Mucosa of descending colon (tissue), 3 donors: Measurements from ENCODE around the gene PLEKHA7. TPM values are rescaled to one million over a fixed set of nuclear protein-coding genes. Genes with fewer than 3 reads are reported as not detected.

Experiments used
- ATAC-seq: fragments of 200-7000 bp; cut with Tn5 transposase; one replicate; pipeline ENCODE4 v1.9.1; 2020; ENCODE audit warnings: mild to moderate bottlenecking, moderate library complexity
- DNase-seq, 3 donors: peaks; one replicate each; pipeline ENCODE4 v3.0.0-alpha.2; 2020
- H3K36me3 ChIP-seq: fragments of 200-600 bp; one replicate; pipeline ENCODE4 v1.8.0; 2021; ENCODE audit warnings: low read depth, mild to moderate bottlenecking
- H3K4me1 ChIP-seq: fragments of 200-600 bp; one replicate; pipeline ENCODE4 v1.8.0; 2021; ENCODE audit warnings: low read depth, mild to moderate bottlenecking
- H3K4me3 ChIP-seq: fragments of 200-600 bp; one replicate; pipeline ENCODE4 v1.8.0; 2021; ENCODE audit warnings: mild to moderate bottlenecking
- H3K9me3 ChIP-seq: fragments of 200-600 bp; one replicate; pipeline ENCODE4 v1.8.0; 2021; ENCODE audit warnings: mild to moderate bottlenecking
- CTCF ChIP-seq: fragments of 200-600 bp; IDR thresholded peaks from one replicate; pipeline ENCODE4 v1.8.0; 2022; ENCODE audit warnings: antibody characterized with exemption, mild to moderate bottlenecking
- intact Hi-C, 2 donors: fragments of 100-400 bp; cut with DNase I in 1 of 2; cut with micrococcal nuclease in 1 of 2; formaldehyde crosslinking; loops; one replicate each; pipeline versions ENCODE4 v1.11.0 to v1.11.1; 2022; cut with DNase I, micrococcal nuclease
- total RNA-seq, 3 donors: library from RNA; stranded (reverse); fragmentation: NEBNext Ultra II Directional in 2 of 3; extraction: Animal tissue kit (Norgen Biotek cat#: 25700) in 2 of 3; gene quantifications; one replicate each; pipeline versions ENCODE4 v1.2.1 to v1.2.4, GENCODE V29; 2021 to 2023
- donor health status: DM: no; HTN: no; CAD: no; lungs with moderate emphysema.
- donor health status: DM: no; HTN: no; CAD: no.
- donor health status: DM: no; HTN: yes; CAD: no.

The PLEKHA7 gene
- total RNA-seq, 3 donors from 2014 or later: 67.0 to 120 (median 99.6) TPM

- Histone ChIP-seq H3K9me3 (no peaks in the 10 kb centered on the region), H3K4me3 (no peak overlapping the region), H3K4me1 (no peaks in the 10 kb centered on the region), H3K36me3 (no peaks in the 10 kb centered on the region)
- DNase-seq (no peak), ATAC-seq (peak; percentile 10)
- TF ChIP-seq CTCF: no peak
- intact Hi-C loops: no loop called here
Observed at GRCh38 chr11:16862726-16863125, 151.5 kb downstream of the PLEKHA7 start.

GRCh38 chr11:16861862-16862261 is 152.4 kb downstream of the PLEKHA7 start:
- TF ChIP-seq CTCF: no peak
- intact Hi-C loops: no loop called here
- no peak for DNase-seq

GRCh38 chr11:16860617-16861016 is 153.6 kb downstream of the PLEKHA7 start:
- H3K4me3 ChIP-seq: no peak overlapping the region
- H3K4me1 ChIP-seq: no peaks in the 10 kb centered on the region
- TF ChIP-seq CTCF: no peak
- no peaks in the 10 kb centered on the region for H3K9me3 ChIP-seq
- intact Hi-C loops: no loop called here
- ATAC-seq (no peak), DNase-seq (no peak)
- no peaks in the 10 kb centered on the region for H3K36me3 ChIP-seq

More at GRCh38 chr11:16861862-16862261, 152.4 kb downstream of the PLEKHA7 start:
- Histone ChIP-seq H3K9me3 (no peaks in the 10 kb centered on the region), H3K36me3 (no peaks in the 10 kb centered on the region), H3K4me3 (no peak overlapping the region), H3K4me1 (no peaks in the 10 kb centered on the region)
- no peak for ATAC-seq

GRCh38 chr11:16859651-16860050 is 154.6 kb downstream of the PLEKHA7 start:
- no peak overlapping the region for H3K4me3 ChIP-seq
- ATAC-seq (no peak), DNase-seq (no peak)
- no peaks in the 10 kb centered on the region for H3K4me1 ChIP-seq
- intact Hi-C loops: no loop called here
- peaks cover 1% of the 10 kb centered on the region for H3K36me3 ChIP-seq
- no peak for TF ChIP-seq CTCF
- H3K9me3 ChIP-seq: no peaks in the 10 kb centered on the region

GRCh38 chr11:16857186-16857585 is 157.0 kb downstream of the PLEKHA7 start:
- ATAC-seq (no peak), DNase-seq (no peak)
- intact Hi-C loops: no loop called here
- Histone ChIP-seq H3K9me3 (no peaks in the 10 kb centered on the region), H3K36me3 (peaks cover 3% of the 10 kb centered on the region), H3K4me3 (no peak overlapping the region), H3K4me1 (no peaks in the 10 kb centered on the region)
- TF ChIP-seq CTCF: no peak

GRCh38 chr11:16856022-16856471 is 158.2 kb downstream of the PLEKHA7 start:
- DNase-seq (no peak), ATAC-seq (no peak)
- intact Hi-C loops: no loop called here
- peaks cover 3% of the 10 kb centered on the region for H3K36me3 ChIP-seq
- H3K4me1 ChIP-seq: no peaks in the 10 kb centered on the region
- TF ChIP-seq CTCF: no peak
- H3K9me3 ChIP-seq: no peaks in the 10 kb centered on the region
- no peak overlapping the region for H3K4me3 ChIP-seq
